Measurements from ENCODE around the gene RNF169.
"Not testable (repeated sequence)": the region's sequence is repeated elsewhere in the genome, so short reads cannot be mapped to it uniquely, and the experiment has no call there.

Gene RNF169

GRCh38 chr11:74749965-74750296, 1.3 kb downstream of the RNF169 start:
- no peak for TF ChIP-seq CTCF (IDR thresholded peaks at IDR 0.05; ENCODE audit: low read depth, low read length, missing control alignments)
- no peak for DNase-seq (ENCODE audit: extremely low read depth, low read depth)
- peak overlapping the region; percentile 81 for H3K4me3 ChIP-seq (replicated peaks; ENCODE audit: low read depth, low read length)

- peak overlapping the region; percentile 81 for H3K4me3 ChIP-seq (replicated peaks; ENCODE audit: low read depth, low read length)
- DNase-seq (ENCODE audit: extremely low read depth, low read depth), result not testable (repeated sequence)
These were observed 1.9 kb downstream of the RNF169 start for GRCh38 chr11:74750598-74750997.

GRCh38 chr11:74751303-74751702, 2.7 kb downstream of the RNF169 start:
- H3K4me3 ChIP-seq (replicated peaks; ENCODE audit: low read depth, low read length), result no peak overlapping the region
- no peak for DNase-seq (ENCODE audit: extremely low read depth, low read depth)
- no peak for TF ChIP-seq CTCF (IDR thresholded peaks at IDR 0.05; ENCODE audit: low read depth, low read length, missing control alignments)

- DNase-seq (ENCODE audit: extremely low read depth, low read depth), result no peak
- no peak for TF ChIP-seq CTCF (IDR thresholded peaks at IDR 0.05; ENCODE audit: low read depth, low read length, missing control alignments)
- peak overlapping the region; percentile 26 for H3K4me3 ChIP-seq (replicated peaks; ENCODE audit: low read depth, low read length)
These were observed 6.0 kb downstream of the RNF169 start for GRCh38 chr11:74754507-74755252.

GRCh38 chr11:74755395-74755995, 6.8 kb downstream of the RNF169 start:
- H3K4me3 ChIP-seq (replicated peaks; ENCODE audit: low read depth, low read length), result no peak overlapping the region
- no peak for TF ChIP-seq CTCF (IDR thresholded peaks at IDR 0.05; ENCODE audit: low read depth, low read length, missing control alignments)

GRCh38 chr11:74756571-74756970, 7.9 kb downstream of the RNF169 start:
- H3K4me3 ChIP-seq (replicated peaks; ENCODE audit: low read depth, low read length), result no peak overlapping the region
- TF ChIP-seq CTCF (IDR thresholded peaks at IDR 0.05; ENCODE audit: low read depth, low read length, missing control alignments), result no peak
- no peak for DNase-seq (ENCODE audit: extremely low read depth, low read depth)

More at GRCh38 chr11:74755395-74755995, 6.8 kb downstream of the RNF169 start:
- DNase-seq (ENCODE audit: extremely low read depth, low read depth), result no peak

GRCh38 chr11:74766905-74767304, 18.3 kb downstream of the RNF169 start:
- DNase-seq (ENCODE audit: extremely low read depth, low read depth), result no peak
- H3K4me3 ChIP-seq (replicated peaks; ENCODE audit: low read depth, low read length), result no peak overlapping the region
- no peak for TF ChIP-seq CTCF (IDR thresholded peaks at IDR 0.05; ENCODE audit: low read depth, low read length, missing control alignments)

GRCh38 chr11:74768172-74768651, 19.6 kb downstream of the RNF169 start:
- not testable (repeated sequence) for H3K4me3 ChIP-seq (replicated peaks; ENCODE audit: low read depth, low read length); DNase-seq (ENCODE audit: extremely low read depth, low read depth)

All from HFF-Myc (cell line).